ENCODE data around the gene TXNRD2.

TXNRD2 gene

DNA sequence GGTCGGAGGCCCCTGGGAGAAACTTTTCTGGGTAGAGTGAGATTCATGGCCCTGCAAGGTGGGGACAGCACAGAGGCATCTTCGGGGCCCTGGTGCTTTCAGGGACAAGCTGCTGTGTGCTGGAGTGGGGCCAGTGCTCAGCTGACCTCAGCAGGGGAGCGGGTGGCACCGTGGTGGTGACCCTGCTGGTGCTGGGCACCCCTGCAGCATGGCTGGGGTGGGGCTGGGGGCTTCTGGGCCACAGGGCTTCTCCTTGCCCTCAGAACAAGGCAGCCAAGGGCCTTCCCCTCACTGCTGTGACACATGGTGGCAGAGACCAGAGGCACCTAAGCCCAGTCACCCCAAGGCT, 62.0 kb downstream of the TXNRD2 start:
- Histone ChIP-seq H3K9ac (ENCODE audit: low read length) (no peak overlapping the region), H3K79me2 (ENCODE audit: low read length) (no peaks in the 10 kb centered on the region), H3K9me3 (replicated peaks; ENCODE audit: insufficient read depth, low read length) (no peaks in the 10 kb centered on the region), H3F3A (ENCODE audit: insufficient read depth, low read length) (no peaks in the 10 kb centered on the region), H3K27ac (ENCODE audit: low read length) (no peak overlapping the region), H2AFZ (ENCODE audit: low read length) (no peak overlapping the region), H3K4me1 (ENCODE audit: low read length) (no peaks in the 10 kb centered on the region), H4K20me1 (ENCODE audit: insufficient read depth, low read length) (no peaks in the 10 kb centered on the region), H3K9me2 (replicated peaks; ENCODE audit: insufficient read depth, low read length) (no peaks in the 10 kb centered on the region), H3K4me2 (ENCODE audit: low read depth, low read length) (no peak overlapping the region), H3K4me3 (ENCODE audit: low read length) (no peak overlapping the region), H3K36me3 (replicated peaks; ENCODE audit: insufficient read depth, low read length) (no peaks in the 10 kb centered on the region), H3K27me3 (replicated peaks; ENCODE audit: insufficient read depth, low read length) (no peaks in the 10 kb centered on the region)
- DNase-seq: no peak
- TF ChIP-seq EZH2 (optimal IDR thresholded peaks at IDR 0.05; ENCODE audit: low read depth, low read length): no peak
- TF ChIP-seq, protein P1, sequence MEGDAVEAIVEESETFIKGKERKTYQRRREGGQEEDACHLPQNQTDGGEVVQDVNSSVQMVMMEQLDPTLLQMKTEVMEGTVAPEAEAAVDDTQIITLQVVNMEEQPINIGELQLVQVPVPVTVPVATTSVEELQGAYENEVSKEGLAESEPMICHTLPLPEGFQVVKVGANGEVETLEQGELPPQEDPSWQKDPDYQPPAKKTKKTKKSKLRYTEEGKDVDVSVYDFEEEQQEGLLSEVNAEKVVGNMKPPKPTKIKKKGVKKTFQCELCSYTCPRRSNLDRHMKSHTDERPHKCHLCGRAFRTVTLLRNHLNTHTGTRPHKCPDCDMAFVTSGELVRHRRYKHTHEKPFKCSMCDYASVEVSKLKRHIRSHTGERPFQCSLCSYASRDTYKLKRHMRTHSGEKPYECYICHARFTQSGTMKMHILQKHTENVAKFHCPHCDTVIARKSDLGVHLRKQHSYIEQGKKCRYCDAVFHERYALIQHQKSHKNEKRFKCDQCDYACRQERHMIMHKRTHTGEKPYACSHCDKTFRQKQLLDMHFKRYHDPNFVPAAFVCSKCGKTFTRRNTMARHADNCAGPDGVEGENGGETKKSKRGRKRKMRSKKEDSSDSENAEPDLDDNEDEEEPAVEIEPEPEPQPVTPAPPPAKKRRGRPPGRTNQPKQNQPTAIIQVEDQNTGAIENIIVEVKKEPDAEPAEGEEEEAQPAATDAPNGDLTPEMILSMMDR (IDR thresholded peaks at IDR 0.05; ENCODE audit: low read length): no peak
- TF ChIP-seq EZH2phosphoT487 (IDR thresholded peaks at IDR 0.05; ENCODE audit: low read length): no peak

DNA sequence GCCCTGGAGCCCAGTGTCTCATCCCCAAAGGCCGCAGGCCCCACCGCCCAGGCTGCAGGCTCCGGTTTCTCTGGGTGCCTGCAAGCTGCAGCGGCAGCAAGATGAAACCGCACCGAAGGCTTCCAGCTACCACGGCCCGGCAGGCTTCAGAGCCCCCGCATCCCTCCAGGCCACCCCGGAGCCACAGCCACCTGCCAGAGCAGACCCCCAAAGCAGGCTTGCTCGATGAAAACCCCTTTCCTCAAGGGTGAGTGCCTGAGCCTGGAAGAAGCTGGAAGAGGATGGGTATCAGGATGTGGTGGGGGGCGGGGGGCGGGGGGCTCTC, 62.4 kb downstream of the TXNRD2 start:
- no peak overlapping the region for H3K9ac ChIP-seq (ENCODE audit: low read length)
- TF ChIP-seq, protein P1 (IDR thresholded peaks at IDR 0.05; ENCODE audit: low read length): no peak
- TF ChIP-seq EZH2phosphoT487 (IDR thresholded peaks at IDR 0.05; ENCODE audit: low read length): no peak
- no peak for TF ChIP-seq EZH2 (optimal IDR thresholded peaks at IDR 0.05; ENCODE audit: low read depth, low read length)
- no peak for DNase-seq
- no peaks in the 10 kb centered on the region for H3F3A ChIP-seq (ENCODE audit: insufficient read depth, low read length)
- H3K9me2 ChIP-seq (replicated peaks; ENCODE audit: insufficient read depth, low read length): no peaks in the 10 kb centered on the region
- H3K4me1 ChIP-seq (ENCODE audit: low read length): no peaks in the 10 kb centered on the region
- no peaks in the 10 kb centered on the region for H3K9me3 ChIP-seq (replicated peaks; ENCODE audit: insufficient read depth, low read length)
- H3K36me3 ChIP-seq (replicated peaks; ENCODE audit: insufficient read depth, low read length): no peaks in the 10 kb centered on the region
- no peaks in the 10 kb centered on the region for H4K20me1 ChIP-seq (ENCODE audit: insufficient read depth, low read length)
- no peak overlapping the region for H3K27ac ChIP-seq (ENCODE audit: low read length)
- H2AFZ ChIP-seq (ENCODE audit: low read length): no peak overlapping the region
- no peaks in the 10 kb centered on the region for H3K27me3 ChIP-seq (replicated peaks; ENCODE audit: insufficient read depth, low read length)
- no peaks in the 10 kb centered on the region for H3K79me2 ChIP-seq (ENCODE audit: low read length)
- H3K4me3 ChIP-seq (ENCODE audit: low read length): no peak overlapping the region
- H3K4me2 ChIP-seq (ENCODE audit: low read depth, low read length): no peak overlapping the region

DNA sequence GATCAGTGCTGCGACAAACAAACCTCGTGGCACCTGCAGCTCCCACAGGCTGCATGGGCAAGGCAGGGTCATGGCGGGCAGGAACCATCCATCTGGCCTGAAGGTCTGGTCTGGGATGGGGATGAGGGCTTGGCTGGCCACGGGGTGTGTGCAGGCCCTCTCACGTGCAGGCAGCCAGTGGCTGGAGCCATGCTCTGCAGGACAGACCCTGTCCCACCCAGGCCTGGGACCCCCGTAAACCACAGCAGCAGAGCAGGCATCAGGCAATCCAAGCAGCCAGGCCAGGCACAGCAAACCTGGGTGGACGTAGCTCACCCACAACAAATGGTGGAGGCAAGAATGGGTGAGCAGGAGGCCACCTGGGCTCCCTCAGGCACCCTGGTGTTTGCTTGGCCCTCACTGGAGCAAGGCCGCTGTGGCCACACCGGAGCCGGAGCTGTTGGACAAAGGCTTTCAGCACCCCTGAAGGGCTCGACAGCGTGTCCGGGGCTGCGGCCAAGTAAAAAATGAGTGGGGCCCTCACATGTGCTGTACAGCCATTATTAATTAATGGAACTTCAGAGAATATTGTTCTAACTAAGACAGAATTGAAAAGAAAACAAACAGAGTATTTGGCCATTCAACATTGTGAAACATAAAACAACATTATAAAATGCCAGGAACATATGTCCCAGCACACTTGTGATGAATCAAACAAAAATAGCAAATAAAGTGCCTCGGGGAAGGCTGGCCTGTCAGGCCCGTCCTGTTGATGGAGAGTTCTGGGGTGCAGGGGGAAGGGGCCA, 63.0 kb downstream of the TXNRD2 start:
- Histone ChIP-seq H3K27ac (ENCODE audit: low read length) (no peak overlapping the region), H4K20me1 (ENCODE audit: insufficient read depth, low read length) (no peaks in the 10 kb centered on the region), H3K4me1 (ENCODE audit: low read length) (no peaks in the 10 kb centered on the region), H3K4me2 (ENCODE audit: low read depth, low read length) (no peak overlapping the region), H3K27me3 (replicated peaks; ENCODE audit: insufficient read depth, low read length) (no peaks in the 10 kb centered on the region), H2AFZ (ENCODE audit: low read length) (no peak overlapping the region), H3K9ac (ENCODE audit: low read length) (no peak overlapping the region), H3K9me3 (replicated peaks; ENCODE audit: insufficient read depth, low read length) (no peaks in the 10 kb centered on the region), H3K79me2 (ENCODE audit: low read length) (no peaks in the 10 kb centered on the region), H3K36me3 (replicated peaks; ENCODE audit: insufficient read depth, low read length) (no peaks in the 10 kb centered on the region), H3F3A (ENCODE audit: insufficient read depth, low read length) (no peaks in the 10 kb centered on the region), H3K4me3 (ENCODE audit: low read length) (no peak overlapping the region), H3K9me2 (replicated peaks; ENCODE audit: insufficient read depth, low read length) (no peaks in the 10 kb centered on the region)
- DNase-seq: no peak
- TF ChIP-seq EZH2phosphoT487 (IDR thresholded peaks at IDR 0.05; ENCODE audit: low read length): no peak
- TF ChIP-seq, protein P1 (IDR thresholded peaks at IDR 0.05; ENCODE audit: low read length): no peak
- TF ChIP-seq EZH2 (optimal IDR thresholded peaks at IDR 0.05; ENCODE audit: low read depth, low read length): no peak

Data from MM.1S (cell line).